Measurements from ENCODE around the gene DDO. TPM values are rescaled to one million over a fixed set of nuclear protein-coding genes. Genes with fewer than 3 reads are reported as not detected.

The DDO gene
- total and polyA plus RNA-seq, 9 of the 15 experiments (the other 6 are each of a cell fraction or from before 2014, with no cell fraction given): not detected

DNA sequence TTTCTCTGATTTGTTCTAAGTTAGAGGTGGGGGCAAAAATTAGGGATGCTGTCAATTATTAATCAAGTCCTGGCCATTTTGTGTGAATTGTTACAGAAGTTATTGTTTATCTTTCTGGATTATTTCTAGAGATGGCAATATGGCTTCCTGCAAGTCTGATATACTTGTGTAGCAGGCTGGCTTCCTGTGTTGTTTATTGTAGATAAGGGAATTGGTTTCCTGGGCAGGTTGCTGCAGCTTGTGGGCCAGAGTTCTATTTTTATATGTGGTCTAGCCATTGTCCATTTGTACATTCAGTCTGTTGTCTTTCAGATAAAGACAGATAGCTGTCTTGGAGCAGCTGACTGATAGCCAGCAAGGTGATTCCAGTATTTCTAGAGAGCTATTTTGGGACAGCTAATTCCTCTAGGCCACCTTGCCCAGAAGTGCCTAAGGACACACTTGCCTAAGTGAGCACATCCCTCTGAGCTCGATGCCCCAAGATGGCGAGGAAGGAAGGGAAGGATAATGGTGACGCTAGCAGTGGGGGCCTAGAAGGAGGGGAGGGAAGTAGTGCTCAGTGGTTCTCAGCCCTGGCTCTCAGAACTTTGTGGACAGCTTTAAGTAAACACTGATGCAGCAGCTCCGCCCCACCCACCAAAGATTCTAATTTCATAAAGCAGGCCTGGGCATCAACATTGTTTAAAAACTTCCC, 25.5 kb downstream of the DDO start (continued):
- TF ChIP-seq, protein P1, sequence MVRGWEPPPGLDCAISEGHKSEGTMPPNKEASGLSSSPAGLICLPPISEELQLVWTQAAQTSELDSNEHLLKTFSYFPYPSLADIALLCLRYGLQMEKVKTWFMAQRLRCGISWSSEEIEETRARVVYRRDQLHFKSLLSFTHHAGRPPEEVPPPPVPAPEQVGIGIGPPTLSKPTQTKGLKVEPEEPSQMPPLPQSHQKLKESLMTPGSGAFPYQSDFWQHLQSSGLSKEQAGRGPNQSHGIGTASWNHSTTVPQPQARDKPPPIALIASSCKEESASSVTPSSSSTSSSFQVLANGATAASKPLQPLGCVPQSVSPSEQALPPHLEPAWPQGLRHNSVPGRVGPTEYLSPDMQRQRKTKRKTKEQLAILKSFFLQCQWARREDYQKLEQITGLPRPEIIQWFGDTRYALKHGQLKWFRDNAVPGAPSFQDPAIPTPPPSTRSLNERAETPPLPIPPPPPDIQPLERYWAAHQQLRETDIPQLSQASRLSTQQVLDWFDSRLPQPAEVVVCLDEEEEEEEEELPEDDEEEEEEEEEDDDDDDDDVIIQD (CRISPR knock-in tag; IDR thresholded peaks at IDR 0.05): no peak
- TF ChIP-seq, protein P2, sequence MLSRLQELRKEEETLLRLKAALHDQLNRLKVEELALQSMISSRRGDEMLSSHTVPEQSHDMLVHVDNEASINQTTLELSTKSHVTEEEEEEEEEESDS (CRISPR knock-in tag; IDR thresholded peaks at IDR 0.05): no peak
- TF ChIP-seq, protein P3, sequence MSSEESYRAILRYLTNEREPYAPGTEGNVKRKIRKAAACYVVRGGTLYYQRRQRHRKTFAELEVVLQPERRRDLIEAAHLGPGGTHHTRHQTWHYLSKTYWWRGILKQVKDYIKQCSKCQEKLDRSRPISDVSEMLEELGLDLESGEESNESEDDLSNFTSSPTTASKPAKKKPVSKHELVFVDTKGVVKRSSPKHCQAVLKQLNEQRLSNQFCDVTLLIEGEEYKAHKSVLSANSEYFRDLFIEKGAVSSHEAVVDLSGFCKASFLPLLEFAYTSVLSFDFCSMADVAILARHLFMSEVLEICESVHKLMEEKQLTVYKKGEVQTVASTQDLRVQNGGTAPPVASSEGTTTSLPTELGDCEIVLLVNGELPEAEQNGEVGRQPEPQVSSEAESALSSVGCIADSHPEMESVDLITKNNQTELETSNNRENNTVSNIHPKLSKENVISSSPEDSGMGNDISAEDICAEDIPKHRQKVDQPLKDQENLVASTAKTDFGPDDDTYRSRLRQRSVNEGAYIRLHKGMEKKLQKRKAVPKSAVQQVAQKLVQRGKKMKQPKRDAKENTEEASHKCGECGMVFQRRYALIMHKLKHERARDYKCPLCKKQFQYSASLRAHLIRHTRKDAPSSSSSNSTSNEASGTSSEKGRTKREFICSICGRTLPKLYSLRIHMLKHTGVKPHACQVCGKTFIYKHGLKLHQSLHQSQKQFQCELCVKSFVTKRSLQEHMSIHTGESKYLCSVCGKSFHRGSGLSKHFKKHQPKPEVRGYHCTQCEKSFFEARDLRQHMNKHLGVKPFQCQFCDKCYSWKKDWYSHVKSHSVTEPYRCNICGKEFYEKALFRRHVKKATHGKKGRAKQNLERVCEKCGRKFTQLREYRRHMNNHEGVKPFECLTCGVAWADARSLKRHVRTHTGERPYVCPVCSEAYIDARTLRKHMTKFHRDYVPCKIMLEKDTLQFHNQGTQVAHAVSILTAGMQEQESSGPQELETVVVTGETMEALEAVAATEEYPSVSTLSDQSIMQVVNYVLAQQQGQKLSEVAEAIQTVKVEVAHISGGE (CRISPR knock-in tag; IDR thresholded peaks at IDR 0.05): 0 out of 6 replicates have a peak, but pooled peaks of 1 of the 3 experiments have one; percentile 31
- TF ChIP-seq ZNF717 (CRISPR knock-in tag; IDR thresholded peaks at IDR 0.05) (no peak), TFAM (CRISPR knock-in tag; conservative IDR thresholded peaks at IDR 0.05) (no peak), MEF2A (IDR thresholded peaks at IDR 0.05; ENCODE audit: control insufficient read depth, low read depth, low read length) (peak; percentile 52; the same call in 1 of the 2 replicates), NRF1 (conservative IDR thresholded peaks at IDR 0.05 in 1 of 2, IDR thresholded peaks at IDR 0.05 in 1 of 2) (no peak), FOXA1 (IDR thresholded peaks at IDR 0.05; ENCODE audit: borderline replicate concordance) (no peak), GTF2E2 (tag; IDR thresholded peaks at IDR 0.05) (no peak), PPARD (CRISPR knock-in tag; IDR thresholded peaks at IDR 0.05) (no peak), SREBF1 (IDR thresholded peaks at IDR 0.05; ENCODE audit: borderline replicate concordance, low read depth, low read length) (no peak), MEF2D (tag; conservative IDR thresholded peaks at IDR 0.05; ENCODE audit: low read depth) (peak; percentile 98), TRIM24 (IDR thresholded peaks at IDR 0.05) (peak in 1 of 2 experiments; percentile 17; a peak in 1 of 4 replicates), LARP7 (IDR thresholded peaks at IDR 0.05) (no peak), ZBTB7A (IDR thresholded peaks at IDR 0.05; ENCODE audit: borderline replicate concordance, control insufficient read depth, low read depth, low read length) (no peak), ZFP30 (CRISPR knock-in tag; IDR thresholded peaks at IDR 0.05; ENCODE audit: borderline replicate concordance) (no peak), CHD2 (IDR thresholded peaks at IDR 0.05; ENCODE audit: low read depth, low read length) (no peak)
- TF ChIP-seq, protein P4, sequence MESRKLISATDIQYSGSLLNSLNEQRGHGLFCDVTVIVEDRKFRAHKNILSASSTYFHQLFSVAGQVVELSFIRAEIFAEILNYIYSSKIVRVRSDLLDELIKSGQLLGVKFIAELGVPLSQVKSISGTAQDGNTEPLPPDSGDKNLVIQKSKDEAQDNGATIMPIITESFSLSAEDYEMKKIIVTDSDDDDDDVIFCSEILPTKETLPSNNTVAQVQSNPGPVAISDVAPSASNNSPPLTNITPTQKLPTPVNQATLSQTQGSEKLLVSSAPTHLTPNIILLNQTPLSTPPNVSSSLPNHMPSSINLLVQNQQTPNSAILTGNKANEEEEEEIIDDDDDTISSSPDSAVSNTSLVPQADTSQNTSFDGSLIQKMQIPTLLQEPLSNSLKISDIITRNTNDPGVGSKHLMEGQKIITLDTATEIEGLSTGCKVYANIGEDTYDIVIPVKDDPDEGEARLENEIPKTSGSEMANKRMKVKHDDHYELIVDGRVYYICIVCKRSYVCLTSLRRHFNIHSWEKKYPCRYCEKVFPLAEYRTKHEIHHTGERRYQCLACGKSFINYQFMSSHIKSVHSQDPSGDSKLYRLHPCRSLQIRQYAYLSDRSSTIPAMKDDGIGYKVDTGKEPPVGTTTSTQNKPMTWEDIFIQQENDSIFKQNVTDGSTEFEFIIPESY (CRISPR knock-in tag; IDR thresholded peaks at IDR 0.05): no peak
- TF ChIP-seq, protein P5, sequence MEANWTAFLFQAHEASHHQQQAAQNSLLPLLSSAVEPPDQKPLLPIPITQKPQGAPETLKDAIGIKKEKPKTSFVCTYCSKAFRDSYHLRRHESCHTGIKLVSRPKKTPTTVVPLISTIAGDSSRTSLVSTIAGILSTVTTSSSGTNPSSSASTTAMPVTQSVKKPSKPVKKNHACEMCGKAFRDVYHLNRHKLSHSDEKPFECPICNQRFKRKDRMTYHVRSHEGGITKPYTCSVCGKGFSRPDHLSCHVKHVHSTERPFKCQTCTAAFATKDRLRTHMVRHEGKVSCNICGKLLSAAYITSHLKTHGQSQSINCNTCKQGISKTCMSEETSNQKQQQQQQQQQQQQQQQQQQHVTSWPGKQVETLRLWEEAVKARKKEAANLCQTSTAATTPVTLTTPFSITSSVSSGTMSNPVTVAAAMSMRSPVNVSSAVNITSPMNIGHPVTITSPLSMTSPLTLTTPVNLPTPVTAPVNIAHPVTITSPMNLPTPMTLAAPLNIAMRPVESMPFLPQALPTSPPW (CRISPR knock-in tag; IDR thresholded peaks at IDR 0.05): peak; percentile 46
